SH-SY5Y (cell line): ENCODE results near the gene AREL1.

Source experiments
- GATA2 ChIP-seq: IDR thresholded peaks from 2 replicates; pipeline ENCODE4 v1.6.1; 2011; ENCODE audit warnings: mild to moderate bottlenecking, low read depth, low read length
- GATA3 ChIP-seq: IDR thresholded peaks from 2 replicates; pipeline ENCODE4 v1.6.1; 2011; ENCODE audit warnings: low read depth, mild to moderate bottlenecking, low read length, moderate library complexity

AREL1 gene

DNA sequence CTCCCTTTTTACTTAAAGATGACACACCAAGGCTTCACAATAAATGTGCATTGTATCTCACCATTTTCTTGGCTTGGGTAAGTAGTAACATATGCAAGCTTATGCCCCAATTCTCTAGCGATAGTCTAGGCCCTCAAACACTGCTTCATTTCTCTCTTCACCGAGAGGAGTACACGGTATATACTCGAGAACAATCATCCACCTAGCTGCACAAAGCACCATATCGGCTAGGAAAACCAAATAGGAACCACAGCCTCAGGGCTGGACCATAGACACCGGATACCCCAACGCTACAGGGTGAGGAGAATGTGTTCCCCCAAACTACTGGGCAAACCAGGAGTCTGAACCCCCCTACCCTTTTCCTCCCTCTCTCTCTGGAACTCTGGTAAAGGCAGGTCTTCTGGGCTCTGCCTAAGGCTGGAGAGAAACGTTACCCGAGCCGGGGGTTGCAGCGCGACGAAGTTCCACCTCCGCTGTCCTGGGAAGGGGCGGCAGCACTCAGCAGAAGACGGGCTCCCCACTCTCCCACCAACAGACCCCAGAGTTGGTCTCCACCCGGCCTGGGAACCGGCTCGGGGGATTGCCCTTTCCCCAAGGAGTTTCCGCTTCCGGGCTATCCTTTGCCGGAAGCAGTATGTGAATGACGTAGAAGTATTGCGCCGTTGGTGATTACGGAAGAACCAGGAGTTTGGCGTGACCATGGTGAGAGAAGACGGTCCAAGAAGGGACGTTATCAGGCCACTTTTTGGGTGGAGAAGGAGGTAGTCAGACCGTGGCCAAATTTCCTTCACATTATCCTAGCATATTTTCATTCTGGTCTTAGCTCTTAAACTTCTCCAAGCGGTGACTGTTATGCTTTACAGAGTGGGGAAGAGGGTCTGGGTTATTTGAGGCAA lies at the start of gene AREL1, which contains the start of gene FCF1:
AREL1 (minus strand) TSS at position 582 of the 896 bp plus-strand sequence. CDS start 27,465 bp downstream, outside the sequence.
FCF1 (plus strand) TSS at position 646 of the 896 bp plus-strand sequence; CDS start at position 700, 54 bp downstream.
- TF ChIP-seq GATA2 (no peak), GATA3 (no peak)

DNA sequence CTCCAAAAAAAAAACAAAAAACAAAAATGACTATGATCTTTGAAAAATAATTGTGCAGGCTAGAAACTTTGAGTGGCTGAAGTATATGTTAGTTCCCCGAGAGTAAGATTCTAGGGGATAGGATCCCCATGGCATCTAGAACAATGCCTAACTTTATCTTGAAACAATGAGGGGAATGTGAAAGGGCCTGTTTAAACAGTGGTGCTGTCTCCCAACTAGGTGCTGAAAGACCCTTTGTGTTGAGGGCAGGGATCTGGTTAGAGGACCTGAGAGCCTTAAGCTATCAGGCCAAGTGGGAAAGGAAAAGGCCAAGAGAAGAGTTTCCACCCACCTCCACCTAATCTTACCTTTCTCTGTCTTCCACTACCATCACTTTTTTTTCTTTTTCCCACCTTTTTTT lies 43.4 kb upstream of the AREL1 start:
- TF ChIP-seq GATA2 (no peak), GATA3 (no peak)

DNA sequence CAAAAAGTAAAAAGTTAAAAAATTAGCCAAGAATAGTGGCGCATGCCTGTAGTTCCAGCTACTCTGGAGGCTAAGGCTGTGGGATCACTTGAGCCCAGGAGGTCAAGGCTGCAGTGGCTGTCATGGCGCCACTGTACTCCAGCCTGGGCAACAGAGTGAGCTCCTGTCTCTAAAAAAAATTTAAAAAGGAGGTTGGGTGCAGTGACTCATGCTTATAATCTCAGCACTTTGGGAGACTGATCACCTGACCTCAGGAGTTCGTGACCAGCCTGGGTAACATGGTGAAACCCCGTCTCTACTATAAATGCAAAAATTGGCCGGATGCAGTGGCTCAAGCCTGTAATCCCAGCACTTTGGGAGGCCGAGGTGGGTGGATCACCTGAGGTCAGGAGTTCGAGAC lies 42.0 kb upstream of the AREL1 start:
- TF ChIP-seq GATA2 (no peak), GATA3 (no peak)

- TF ChIP-seq GATA2 (no peak), GATA3 (no peak)
Observed at GRCh38 chr14:74754157-74754556, 41.3 kb upstream of the AREL1 start.

DNA sequence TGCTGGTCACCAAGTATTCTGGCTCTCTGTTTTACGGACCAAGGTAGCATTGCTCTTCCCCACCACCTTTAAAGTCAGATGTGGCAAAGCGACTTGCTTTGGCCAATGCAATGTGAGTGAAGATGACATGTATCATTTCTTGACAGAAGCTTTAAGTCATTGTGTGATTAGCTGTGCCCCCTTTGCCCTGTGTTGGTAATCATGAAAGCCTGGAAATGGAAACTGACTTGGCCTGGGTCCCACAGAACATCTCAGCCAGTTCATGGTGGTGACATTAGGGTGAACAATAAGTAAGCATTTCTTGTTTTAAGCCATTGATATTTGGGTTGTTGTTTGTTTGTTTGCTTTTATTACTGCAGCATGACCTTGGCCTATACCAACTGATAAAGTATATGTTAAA lies 34.4 kb upstream of the AREL1 start:
- TF ChIP-seq GATA3, result no peak
- no peak for TF ChIP-seq GATA2

DNA sequence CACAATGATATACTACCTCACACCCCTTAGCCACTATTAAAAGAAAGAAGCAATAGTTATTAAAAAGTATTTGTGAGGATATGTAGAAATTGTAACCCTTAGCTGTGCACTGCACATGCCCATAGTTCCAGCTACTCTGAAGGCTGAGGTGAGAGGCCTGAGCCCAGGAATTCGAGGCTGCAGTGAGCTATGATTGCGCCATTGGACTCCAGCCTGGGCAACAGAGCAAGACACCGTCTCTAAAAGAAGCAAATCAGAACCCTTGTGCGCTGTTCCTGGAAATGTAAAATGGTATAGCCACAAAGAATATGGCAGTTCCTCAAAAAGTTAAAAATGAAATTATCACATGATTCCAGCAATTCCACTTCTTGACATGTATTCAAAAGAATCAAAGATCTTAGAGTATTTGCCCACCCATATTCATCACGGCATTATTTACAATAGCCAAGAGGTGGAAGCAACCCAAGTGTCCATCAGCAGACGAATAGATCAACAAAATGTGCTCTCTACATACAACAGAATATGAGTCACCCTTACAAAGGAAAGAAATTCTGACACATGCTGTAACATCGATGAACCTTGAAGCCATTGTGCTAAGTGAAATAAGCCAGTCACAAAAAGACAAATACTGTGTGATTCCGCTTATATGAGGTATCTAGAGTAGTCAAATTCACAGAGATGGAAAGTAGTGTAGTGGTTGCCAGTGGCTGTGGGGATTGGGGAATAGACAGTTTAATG lies 26.6 kb upstream of the AREL1 start:
- no peak for TF ChIP-seq GATA3
- no peak for TF ChIP-seq GATA2

DNA sequence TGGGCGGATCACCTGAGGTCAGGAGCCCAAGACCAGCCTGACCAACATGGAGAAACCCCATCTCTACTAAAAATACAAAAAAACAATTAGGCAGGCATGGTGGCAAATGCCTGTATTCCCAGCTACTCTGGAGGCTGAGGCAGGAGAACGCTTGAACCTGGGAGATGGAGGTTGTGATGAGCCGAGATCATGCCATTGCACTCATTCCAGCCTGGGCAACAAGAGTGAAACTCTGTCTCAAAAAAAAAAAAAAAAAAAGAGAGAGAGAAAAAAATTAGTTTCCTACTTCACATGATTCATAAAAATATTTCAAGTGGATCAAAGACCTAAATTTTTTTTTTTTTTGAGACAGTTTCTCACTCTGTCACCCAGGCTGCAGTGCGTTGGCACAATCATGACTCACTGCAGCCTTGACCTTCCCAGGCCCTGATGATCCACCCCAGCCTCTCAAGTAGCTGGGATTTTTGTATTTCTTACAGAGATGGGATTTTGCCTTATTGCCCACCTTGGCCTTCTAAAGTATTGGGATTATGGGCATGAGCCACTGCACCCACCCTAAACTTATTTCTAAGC lies 25.0 kb upstream of the AREL1 start:
- no peak for TF ChIP-seq GATA3
- TF ChIP-seq GATA2, result no peak

GRCh38 chr14:74735125-74735524 lies 22.2 kb upstream of the AREL1 start:
- TF ChIP-seq GATA2 (no peak), GATA3 (no peak)

GRCh38 chr14:74733221-74733620 lies 20.3 kb upstream of the AREL1 start:
- TF ChIP-seq GATA3, result no peak
- TF ChIP-seq GATA2, result no peak

DNA sequence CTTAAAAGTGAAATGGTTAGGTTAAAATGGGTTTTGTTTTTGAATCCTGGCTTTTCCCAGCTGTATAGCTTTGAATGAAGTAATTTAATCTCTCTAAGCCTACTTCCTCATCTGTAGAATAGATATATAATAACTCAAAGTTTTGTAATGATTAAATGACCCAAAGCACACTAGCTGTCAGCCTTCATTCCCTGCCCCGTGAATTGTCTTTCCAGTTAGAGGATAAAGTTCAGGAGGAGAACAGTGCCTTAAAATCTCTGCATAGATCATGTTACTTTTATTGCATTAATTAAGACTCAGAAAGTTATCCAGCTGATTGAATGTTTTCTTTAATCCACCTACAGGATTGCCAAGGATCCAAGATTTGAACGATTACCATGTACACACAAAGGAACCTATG lies 19.5 kb upstream of the AREL1 start:
- TF ChIP-seq GATA2 (no peak), GATA3 (no peak)

DNA sequence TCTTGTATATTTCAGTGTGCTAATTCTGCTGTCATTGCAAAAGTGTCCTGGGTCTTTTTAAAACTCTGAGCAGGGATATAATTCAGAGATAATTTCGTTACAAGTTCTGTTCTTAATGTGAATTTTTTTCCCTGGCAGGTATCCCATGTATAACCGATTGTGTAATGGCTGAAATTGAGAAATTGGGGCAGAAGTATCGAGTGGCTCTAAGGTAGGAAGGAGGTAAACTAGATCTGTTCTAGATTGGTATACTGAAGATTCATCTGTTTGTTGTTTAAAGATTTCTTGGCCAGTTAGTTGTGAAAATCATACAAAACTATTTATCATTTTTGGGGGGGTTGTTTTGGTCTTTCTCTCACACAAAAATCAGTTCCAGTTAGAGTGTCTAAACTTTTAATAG lies 10.3 kb upstream of the AREL1 start:
- no peak for TF ChIP-seq GATA2
- no peak for TF ChIP-seq GATA3

GRCh38 chr14:74720526-74720925 lies 7.6 kb upstream of the AREL1 start:
- no peak for TF ChIP-seq GATA2
- TF ChIP-seq GATA3, result no peak

DNA sequence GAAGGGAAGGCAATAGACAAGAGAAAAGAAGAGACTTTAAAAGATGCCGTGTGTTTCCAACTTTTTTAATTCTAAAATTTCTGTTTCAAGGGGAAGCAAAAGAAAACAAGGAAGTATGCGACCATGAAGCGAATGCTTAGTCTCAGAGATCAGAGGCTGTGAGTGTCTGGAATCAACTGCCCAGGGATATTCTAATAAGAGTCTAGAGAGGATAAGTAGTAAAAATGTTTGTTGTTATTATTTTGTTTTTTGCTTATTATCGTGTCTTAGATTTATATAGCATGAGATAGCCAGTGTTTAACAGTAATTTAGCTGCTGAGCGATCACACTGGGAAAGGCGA lies 485 bp upstream of the AREL1 start:
- no peak for TF ChIP-seq GATA3
- TF ChIP-seq GATA2, result no peak

DNA sequence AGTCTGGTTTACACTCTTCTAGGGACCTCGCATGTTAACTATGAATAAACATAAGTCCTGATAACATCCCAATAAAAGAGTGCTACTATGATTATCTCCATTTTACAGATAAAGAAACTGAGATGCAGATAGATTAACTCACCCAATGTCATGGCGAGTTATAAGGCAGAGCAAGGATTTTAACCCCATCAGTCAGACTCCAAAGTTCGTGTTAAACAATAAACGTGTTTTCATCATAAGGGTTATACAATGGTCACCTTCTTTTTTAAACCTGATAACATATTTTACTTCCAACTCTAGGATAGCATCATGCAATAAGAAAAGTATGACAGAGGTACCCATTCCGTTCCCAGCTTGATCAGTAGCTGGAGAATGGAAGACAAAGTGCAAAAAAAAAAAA lies 1.2 kb downstream of the AREL1 start:
- no peak for TF ChIP-seq GATA3
- no peak for TF ChIP-seq GATA2
